Measurements from ENCODE around the gene B4GALT5. TPM values are rescaled to one million over a fixed set of nuclear protein-coding genes. Genes with fewer than 3 reads are reported as not detected.

B4GALT5 gene
- polyA plus RNA-seq, 3 donors = 2.4 to 18.3 (median 2.7) TPM

- Mint-ChIP-seq H3K9me3 (peaks cover 0 to 5% (median 0%) of the 10 kb centered on the region in 7 donors), H3K27ac (no peak overlapping the region), H3K27me3 (ENCODE audit: low read depth in 3 of 3) (peaks cover 0 to 7% (median 3%) of the 10 kb centered on the region in 3 donors), H3K4me1 (peaks cover 47% of the 10 kb centered on the region), H3K36me3 (no peaks in the 10 kb centered on the region), H3K4me3 (no peak overlapping the region)
- H3K4me3 ChIP-seq (replicated peaks in 1 of 3; ENCODE audit: low read depth in 2 of 3, low read length in 3 of 3) = no peak overlapping the region
- H3K79me2 ChIP-seq (ENCODE audit: insufficient read depth, low read length) = peaks cover 41% of the 10 kb centered on the region
- no CpG with 5 or more reads among the region's 7 CpGs for WGBS (ENCODE audit: insufficient coverage)
- DNase-seq = no peak
- no peak for TF ChIP-seq CTCF (IDR thresholded peaks at IDR 0.05)
- peaks cover 19% of the 10 kb centered on the region for H4K20me1 ChIP-seq (ENCODE audit: insufficient read depth, low read length)
- no peak overlapping the region for H3K27ac ChIP-seq (ENCODE audit: low read depth in 1 of 2, low read length in 2 of 2)
- H2AFZ ChIP-seq (ENCODE audit: insufficient read depth, low read depth, low read length, poor library complexity, severe bottlenecking) = no peak overlapping the region
- no peaks in the 10 kb centered on the region for H3K27me3 ChIP-seq (ENCODE audit: control insufficient read depth in 2 of 2, insufficient read depth in 2 of 2, low read length in 2 of 2)
- no peak overlapping the region for H3K9ac ChIP-seq (ENCODE audit: insufficient read depth, low read length, poor library complexity, severe bottlenecking)
- intact Hi-C loops (cut with micrococcal nuclease) = loop anchor here in 1 of 2 donors (10.0 kb wide), 1 partner anchor 59 kb away; no protein-coding TSS in a partner anchor
- H3K9me3 ChIP-seq (replicated peaks in 1 of 2; ENCODE audit: control insufficient read depth in 1 of 2, insufficient read depth in 1 of 2, low read length in 2 of 2) = no peaks in the 10 kb centered on the region
- peaks cover 36 to 48% of the 10 kb centered on the region in 2 donors for H3K4me1 ChIP-seq (ENCODE audit: control insufficient read depth in 1 of 2, insufficient read depth in 2 of 2, low read length in 2 of 2)
- no peaks in the 10 kb centered on the region for H3K36me3 ChIP-seq (replicated peaks in 1 of 2; ENCODE audit: control insufficient read depth in 1 of 2, insufficient read depth in 2 of 2, low read length in 2 of 2)
- no peak overlapping the region for H3K4me2 ChIP-seq (replicated peaks; ENCODE audit: extremely low read depth, low read length, poor library complexity, severe bottlenecking)
Measured at GRCh38 chr20:49715466-49715865, 1.8 kb upstream of the B4GALT5 start.

GRCh38 chr20:49712996-49713752 is 504 bp downstream of the B4GALT5 start:
- Mint-ChIP-seq H3K9me3 (peaks cover 0 to 5% (median 0%) of the 10 kb centered on the region in 7 donors), H3K36me3 (peaks cover 0 to 3% of the 10 kb centered on the region in 2 donors), H3K27me3 (ENCODE audit: low read depth in 3 of 3) (peaks cover 0 to 7% (median 3%) of the 10 kb centered on the region in 3 donors), H3K4me3 (peak overlapping the region; percentile 94 to 95), H3K27ac (peak overlapping the region; percentile 89 to 96 (median 90)), H3K4me1 (peaks cover 55% of the 10 kb centered on the region)
- H3K27ac ChIP-seq (ENCODE audit: low read depth in 1 of 2, low read length in 2 of 2) = peak overlapping the region; percentile 89 to 93
- H3K4me3 ChIP-seq (replicated peaks in 1 of 3; ENCODE audit: low read depth in 2 of 3, low read length in 3 of 3) = peak overlapping the region; percentile 74 to 93 (median 91)
- intact Hi-C loops (cut with micrococcal nuclease) = loop anchor here (5.0 to 10.0 kb wide), 5 partner anchors 36 to 99 kb away; partner anchors contain the start of gene SLC9A8 (in 2 of the 2)
- peaks cover 64% of the 10 kb centered on the region for H3K79me2 ChIP-seq (ENCODE audit: insufficient read depth, low read length)
- no peaks in the 10 kb centered on the region for H3K27me3 ChIP-seq (ENCODE audit: control insufficient read depth in 2 of 2, insufficient read depth in 2 of 2, low read length in 2 of 2)
- H4K20me1 ChIP-seq (ENCODE audit: insufficient read depth, low read length) = peaks cover 42% of the 10 kb centered on the region
- TF ChIP-seq CTCF (IDR thresholded peaks at IDR 0.05) = no peak
- peak overlapping the region; percentile 94 for H3K9ac ChIP-seq (ENCODE audit: insufficient read depth, low read length, poor library complexity, severe bottlenecking)
- peak overlapping the region; percentile 94 for H3K4me2 ChIP-seq (replicated peaks; ENCODE audit: extremely low read depth, low read length, poor library complexity, severe bottlenecking)
- WGBS (ENCODE audit: insufficient coverage) = 0% methylated on average over 71 of the region's 71 CpGs
- H2AFZ ChIP-seq (ENCODE audit: insufficient read depth, low read depth, low read length, poor library complexity, severe bottlenecking) = peak overlapping the region; percentile 65
- peaks cover 40 to 64% of the 10 kb centered on the region in 2 donors for H3K4me1 ChIP-seq (ENCODE audit: control insufficient read depth in 1 of 2, insufficient read depth in 2 of 2, low read length in 2 of 2)
- H3K9me3 ChIP-seq (replicated peaks in 1 of 2; ENCODE audit: control insufficient read depth in 1 of 2, insufficient read depth in 1 of 2, low read length in 2 of 2) = no peaks in the 10 kb centered on the region
- peak; percentile 42 to 78 (median 54) for DNase-seq
- H3K36me3 ChIP-seq (replicated peaks in 1 of 2; ENCODE audit: control insufficient read depth in 1 of 2, insufficient read depth in 2 of 2, low read length in 2 of 2) = no peaks in the 10 kb centered on the region

Measured in CD14-positive monocyte (primary cell).